HEK293T (cell line): Measurements from ENCODE around the gene ZBTB7B.

Experiments
- CTCF ChIA-PET: fragments of 350-600 bp; formaldehyde crosslinking; extraction: SDS; loops from one replicate; lab custom pipeline; 2021; ENCODE audit warnings: antibody characterized with exemption, inconsistent platforms; lab: Yijun Ruan, JAX
- POLR2A ChIA-PET: fragments of 350-600 bp; formaldehyde crosslinking; extraction: SDS; loops from one replicate; lab custom pipeline; 2020; ENCODE audit warnings: antibody characterized with exemption, inconsistent platforms; lab: Yijun Ruan, JAX
- DNase-seq: peaks from one replicate; pipeline ENCODE4 v3.0.0; 2012; ENCODE audit warnings: mixed read lengths; ENCODE audit errors: extremely low spot score
- ARNT ChIP-seq: fragments of 450-650 bp; IDR thresholded peaks from 2 replicates; pipeline ENCODE4 v1.6.1; 2017; ENCODE audit warnings: mild to moderate bottlenecking
- BHLHE40 ChIP-seq: fragments of 450-650 bp; IDR thresholded peaks from 2 replicates; pipeline ENCODE4 v1.6.1; 2016; ENCODE audit warnings: mild to moderate bottlenecking, moderate library complexity, borderline replicate concordance
- CTBP1 ChIP-seq: fragments of 450-650 bp; IDR thresholded peaks from 2 replicates; pipeline ENCODE4 v1.6.1; 2016; ENCODE audit warnings: borderline replicate concordance
- ELF4 ChIP-seq: fragments of 450-650 bp; IDR thresholded peaks from 2 replicates; pipeline ENCODE4 v1.6.1; 2017; ENCODE audit warnings: antibody characterized with exemption
- FOXA1 ChIP-seq: fragments of 450-650 bp; IDR thresholded peaks from 2 replicates; pipeline ENCODE4 v1.6.1; 2016; ENCODE audit warnings: mild to moderate bottlenecking
- FOXK2 ChIP-seq: fragments of 450-650 bp; IDR thresholded peaks from 2 replicates; pipeline ENCODE4 v1.6.1; 2016; ENCODE audit warnings: mild to moderate bottlenecking
- FOXM1 ChIP-seq: fragments of 450-650 bp; IDR thresholded peaks from 2 replicates; pipeline ENCODE4 v1.6.1; 2017; ENCODE audit warnings: mild to moderate bottlenecking, borderline replicate concordance
- HDGF ChIP-seq: fragments of 450-650 bp; IDR thresholded peaks from 2 replicates; pipeline ENCODE4 v1.6.1; 2017; ENCODE audit warnings: antibody characterized with exemption, borderline replicate concordance
- L3MBTL2 ChIP-seq: fragments of 450-650 bp; conservative IDR thresholded peaks from 2 replicates; pipeline ENCODE4 v1.6.1; 2016; ENCODE audit warnings: mild to moderate bottlenecking
- LEF1 ChIP-seq: fragments of 450-650 bp; IDR thresholded peaks from 2 replicates; pipeline ENCODE4 v1.6.1; 2017; ENCODE audit warnings: mild to moderate bottlenecking, borderline replicate concordance
- NFRKB ChIP-seq: fragments of 450-650 bp; IDR thresholded peaks from 2 replicates; pipeline ENCODE4 v1.6.1; 2016; ENCODE audit warnings: mild to moderate bottlenecking, moderate library complexity
- SP1 ChIP-seq: fragments of 450-650 bp; IDR thresholded peaks from 2 replicates; pipeline ENCODE4 v1.6.1; 2017
- SUZ12 ChIP-seq: fragments of 450-650 bp; IDR thresholded peaks from 2 replicates; pipeline ENCODE4 v1.6.1; 2016; ENCODE audit warnings: mild to moderate bottlenecking
- TARDBP ChIP-seq: fragments of 450-650 bp; IDR thresholded peaks from 2 replicates; pipeline ENCODE4 v1.6.1; 2016
- ZNF384 ChIP-seq: fragments of 450-650 bp; IDR thresholded peaks from 2 replicates; pipeline ENCODE4 v1.6.1; 2016
- TF ChIP-seq, protein P1 (sequence below): fragments of 450-650 bp; IDR thresholded peaks from 2 replicates; pipeline ENCODE4 v1.6.1; 2016

ZBTB7B gene

DNA sequence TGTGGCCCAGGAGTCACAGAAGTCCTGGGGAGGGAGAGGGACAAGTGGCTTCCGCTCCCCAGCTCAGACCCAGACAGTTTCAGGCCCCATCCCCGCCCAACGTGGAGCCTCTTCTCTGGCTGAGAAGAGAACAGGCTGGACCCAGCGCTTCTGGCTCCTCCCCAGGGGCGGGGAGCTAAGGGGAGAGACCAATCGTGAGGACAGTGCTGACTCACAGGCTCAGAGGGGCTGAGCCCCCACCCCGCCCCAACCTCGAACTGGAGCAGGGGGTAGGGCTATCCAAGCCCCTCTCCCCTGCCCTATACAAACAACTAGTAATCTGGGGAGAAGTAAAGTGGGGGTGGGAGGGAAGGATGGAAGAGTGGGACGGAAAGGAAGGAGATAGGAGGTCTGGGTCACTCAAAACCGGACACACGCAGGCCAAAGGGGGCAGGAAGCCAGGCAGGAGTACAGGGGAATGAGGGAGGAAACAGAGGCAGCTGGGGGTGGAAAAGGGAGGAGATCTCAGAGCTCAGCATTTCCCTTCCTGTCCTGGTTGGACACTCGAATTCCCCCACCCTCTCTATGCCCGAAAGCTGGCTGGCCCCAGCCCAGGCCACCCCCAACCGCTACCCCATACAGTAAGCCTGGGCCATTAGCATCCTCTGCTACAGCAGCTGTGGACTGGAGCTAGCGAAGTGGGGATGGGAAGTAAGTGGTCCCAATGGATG is 31.8 kb upstream of the ZBTB7B start, which contains the start of gene SHC1:
Gene SHC1 (minus strand): TSS at position 117 of the 710 bp plus-strand sequence. CDS start 221 bp downstream, outside the sequence.
- no peak for TF ChIP-seq HDGF
- no peak for TF ChIP-seq SUZ12
- TF ChIP-seq ARNT: no peak
- ChIA-PET CTCF (interaction anchor here (0.6 to 2.2 kb wide), 5 partner anchors 9 to 115 kb away, joined by 3 to 8 read pairs (median 4); partner anchors contain the start of gene PYGO2), POLR2A (interaction anchor here (0.6 to 6.6 kb wide), 13 partner anchors 9 to 223 kb away, joined by 3 to 59 read pairs (median 5); partner anchors contain the start of genes FLAD1, LENEP, PBXIP1 and PMVK)
- peak; percentile 79 for DNase-seq

DNA sequence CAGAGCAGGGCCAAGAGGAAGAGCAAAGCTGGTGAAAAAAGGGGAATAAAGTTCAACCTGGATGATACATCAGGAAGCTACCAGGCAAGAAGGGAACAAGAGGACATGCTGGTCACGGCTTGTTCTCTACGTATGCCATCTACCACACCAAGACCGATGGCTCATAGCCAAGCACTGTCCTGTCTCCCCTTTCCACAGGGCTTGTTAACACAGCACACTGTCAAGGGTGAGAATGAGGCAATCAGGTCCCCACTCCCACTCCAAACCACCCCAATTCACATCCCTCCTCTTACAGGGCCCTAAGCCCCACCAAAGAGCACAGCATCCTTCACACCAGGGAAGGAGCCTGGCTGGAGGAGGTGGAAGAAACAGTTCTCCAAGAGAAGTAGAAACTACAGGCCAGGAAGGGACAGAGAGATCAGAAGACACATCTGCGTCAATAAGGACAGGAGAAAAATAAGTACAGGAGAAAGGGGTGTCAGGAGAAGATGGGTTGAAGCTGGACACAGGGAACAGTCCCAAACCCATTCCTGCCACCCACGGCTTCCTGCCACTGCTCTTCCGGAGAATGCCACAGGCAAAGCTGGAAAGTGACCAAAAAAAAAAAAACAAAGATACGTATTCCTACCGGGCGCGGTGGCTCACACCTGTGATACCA is 31.1 kb upstream of the ZBTB7B start:
- CTCF ChIA-PET: interaction anchor here (0.8 to 2.2 kb wide), 6 partner anchors 9 to 114 kb away, joined by 3 to 8 read pairs (median 4); partner anchors contain the start of genes LENEP and PYGO2
- no peak for TF ChIP-seq ARNT
- no peak for TF ChIP-seq LEF1
- no peak for TF ChIP-seq BHLHE40
- no peak for TF ChIP-seq SP1
- TF ChIP-seq FOXK2: no peak
- no peak for TF ChIP-seq FOXA1
- no peak for TF ChIP-seq TARDBP
- no peak for TF ChIP-seq SUZ12
- no peak for TF ChIP-seq HDGF
- TF ChIP-seq FOXM1: no peak
- TF ChIP-seq ZNF384: no peak
- POLR2A ChIA-PET: interaction anchor here (0.8 to 6.6 kb wide), 12 partner anchors 10 to 124 kb away, joined by 3 to 59 read pairs (median 7); partner anchors contain the start of genes FLAD1, LENEP, PBXIP1 and PMVK
- no peak for DNase-seq

- no peak for DNase-seq
- TF ChIP-seq CTBP1 (no peak), FOXM1 (no peak), ARNT (no peak), HDGF (no peak), SUZ12 (no peak), L3MBTL2 (no peak), LEF1 (no peak), TARDBP (no peak), SP1 (no peak), ELF4 (no peak), BHLHE40 (no peak), ZNF384 (no peak), NFRKB (no peak), FOXA1 (no peak), FOXK2 (no peak)
- TF ChIP-seq, protein P1, sequence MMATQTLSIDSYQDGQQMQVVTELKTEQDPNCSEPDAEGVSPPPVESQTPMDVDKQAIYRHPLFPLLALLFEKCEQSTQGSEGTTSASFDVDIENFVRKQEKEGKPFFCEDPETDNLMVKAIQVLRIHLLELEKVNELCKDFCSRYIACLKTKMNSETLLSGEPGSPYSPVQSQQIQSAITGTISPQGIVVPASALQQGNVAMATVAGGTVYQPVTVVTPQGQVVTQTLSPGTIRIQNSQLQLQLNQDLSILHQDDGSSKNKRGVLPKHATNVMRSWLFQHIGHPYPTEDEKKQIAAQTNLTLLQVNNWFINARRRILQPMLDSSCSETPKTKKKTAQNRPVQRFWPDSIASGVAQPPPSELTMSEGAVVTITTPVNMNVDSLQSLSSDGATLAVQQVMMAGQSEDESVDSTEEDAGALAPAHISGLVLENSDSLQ: no peak
- CTCF ChIA-PET: interaction anchor here (0.8 to 1.5 kb wide), 3 partner anchors 22 to 89 kb away, joined by 3 read pairs; partner anchors contain the start of gene LENEP
- POLR2A ChIA-PET: interaction anchor here (0.8 to 6.6 kb wide), 6 partner anchors 10 to 75 kb away, joined by 3 to 59 read pairs (median 8); partner anchors contain the start of genes FLAD1, LENEP, PMVK and PYGO2
Observed at GRCh38 chr1:154972213-154972516, 30.4 kb upstream of the ZBTB7B start.

- POLR2A ChIA-PET: interaction anchor here (0.8 to 6.6 kb wide), 11 partner anchors 11 to 300 kb away, joined by 3 to 59 read pairs (median 6); partner anchors contain the start of genes CLK2, FLAD1, PBXIP1 and PMVK
- TF ChIP-seq SUZ12 (no peak), FOXA1 (no peak), ARNT (no peak)
- DNase-seq: no peak
- CTCF ChIA-PET: interaction anchor here (0.5 to 2.3 kb wide), 6 partner anchors 11 to 635 kb away, joined by 3 to 8 read pairs (median 4); partner anchors contain the start of genes LENEP and PYGO2
Observed at GRCh38 chr1:154972517-154973343, 29.9 kb upstream of the ZBTB7B start.

DNA sequence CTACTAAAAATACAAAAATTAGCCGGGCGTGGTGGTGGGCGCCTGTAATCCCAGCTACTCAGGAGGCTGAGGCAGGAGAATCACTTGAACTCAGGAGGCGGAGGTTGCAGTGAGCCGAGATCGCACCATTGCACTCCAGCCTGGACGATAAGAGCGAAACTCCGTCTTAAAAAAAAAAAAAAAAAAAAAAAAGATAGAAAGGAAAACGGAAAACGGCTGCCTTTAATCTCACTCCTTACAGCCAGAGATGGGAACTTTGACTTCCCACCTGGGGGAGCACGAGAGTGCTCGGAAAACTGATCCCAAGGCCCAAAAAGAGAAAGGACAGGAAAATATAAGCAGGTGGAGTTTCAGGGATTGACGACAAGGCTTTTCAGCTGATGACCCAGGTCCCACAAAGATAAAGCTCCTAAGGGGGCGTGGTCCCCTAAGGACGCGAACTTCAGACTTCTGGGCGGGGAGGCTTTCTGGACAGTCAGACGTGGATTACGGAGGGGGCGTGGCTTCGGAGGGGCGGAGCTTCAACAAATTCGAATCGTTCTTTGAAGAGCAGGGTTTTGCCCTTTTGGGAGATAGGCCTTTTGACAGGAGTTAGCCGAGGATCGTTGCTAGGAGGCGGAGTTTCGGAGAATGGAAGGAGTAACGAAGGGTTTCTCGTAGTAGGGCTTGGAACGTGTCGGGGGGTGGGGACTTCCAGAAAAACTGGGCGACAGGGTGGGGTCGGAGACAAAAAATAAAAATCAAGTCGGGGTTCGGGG is 29.1 kb upstream of the ZBTB7B start:
- TF ChIP-seq L3MBTL2 (peak; percentile 9; the same call in 1 of the 2 replicates), ARNT (no peak)
- TF ChIP-seq, protein P1: peak; percentile 63; the same call in 1 of the 2 replicates
- ChIA-PET POLR2A (interaction anchor here (0.6 to 6.6 kb wide), 17 partner anchors 10 to 299 kb away, joined by 3 to 59 read pairs (median 5); partner anchors contain the start of genes ADAM15, CLK2, FLAD1 and KCNN3), CTCF (interaction anchor here (0.6 to 2.3 kb wide), 6 partner anchors 12 to 414 kb away, joined by 3 to 8 read pairs (median 4); partner anchors contain the start of gene PYGO2)
- DNase-seq: peak; percentile 87
